AG10803 (cell line): Measurements from ENCODE around the gene RPL27A.

ENCODE experiments used
- DNase-seq: peaks from one replicate; pipeline ENCODE4 v3.0.0; 2010; ENCODE audit warnings: low read depth
- H3K4me3 ChIP-seq: 2 replicates; pipeline ENCODE4 v1.5.1; 2011; ENCODE audit warnings: mild to moderate bottlenecking, low read length, control low read depth
- CTCF ChIP-seq: conservative IDR thresholded peaks from 2 replicates; pipeline ENCODE4 v1.5.1; 2011; ENCODE audit warnings: mild to moderate bottlenecking, low read length, control low read depth, inconsistent platforms

Gene RPL27A

GRCh38 chr11:8692417-8692816 is 9.8 kb downstream of the RPL27A start:
- no peak for TF ChIP-seq CTCF
- no peak for DNase-seq
- H3K4me3 ChIP-seq: no peak overlapping the region

GRCh38 chr11:8693010-8693551 is 10.5 kb downstream of the RPL27A start:
- no peak overlapping the region for H3K4me3 ChIP-seq
- no peak for TF ChIP-seq CTCF
- no peak for DNase-seq

- H3K4me3 ChIP-seq: no peak overlapping the region
- TF ChIP-seq CTCF: no peak
- DNase-seq: no peak
Measured at GRCh38 chr11:8693555-8693954, 11.0 kb downstream of the RPL27A start.

- no peak overlapping the region for H3K4me3 ChIP-seq
- no peak for DNase-seq
- TF ChIP-seq CTCF: no peak
Measured at GRCh38 chr11:8694137-8694536, 11.5 kb downstream of the RPL27A start.

- DNase-seq: no peak
- no peak for TF ChIP-seq CTCF
- H3K4me3 ChIP-seq: no peak overlapping the region
Measured at GRCh38 chr11:8697054-8697453, 14.5 kb downstream of the RPL27A start.

- H3K4me3 ChIP-seq: no peak overlapping the region
- DNase-seq: no peak
- TF ChIP-seq CTCF: no peak
Measured at GRCh38 chr11:8698379-8698851, 15.8 kb downstream of the RPL27A start.

GRCh38 chr11:8698917-8699441 is 16.4 kb downstream of the RPL27A start:
- H3K4me3 ChIP-seq: no peak overlapping the region
- no peak for TF ChIP-seq CTCF
- DNase-seq: no peak
